GM21619 (cell line): Measurements from ENCODE around the gene PCDH9.

Experiments used
- ATAC-seq: cut with Tn5 transposase; IDR thresholded peaks from one replicate; pipeline ENCODE4 v1.9.1; 2021; ENCODE audit not compliant: unreplicated experiment

The PCDH9 gene

GRCh38 chr13:67229481-67230403, at the start of gene PCDH9:
Gene PCDH9, minus strand, starts transcription at chr13:67230336. Its CDS starts 1,896 bp downstream, at chr13:67228440.
- ATAC-seq: peak; percentile 2

- no peak for ATAC-seq
These were observed 48.1 kb upstream of the PCDH9 start for GRCh38 chr13:67278235-67278634.

GRCh38 chr13:67277581-67277980, 47.4 kb upstream of the PCDH9 start:
- no peak for ATAC-seq

- ATAC-seq: no peak
These were observed 45.3 kb upstream of the PCDH9 start for GRCh38 chr13:67275351-67275960.

GRCh38 chr13:67273001-67273400, 42.9 kb upstream of the PCDH9 start:
- no peak for ATAC-seq

- no peak for ATAC-seq
These were observed 37.0 kb upstream of the PCDH9 start for GRCh38 chr13:67267136-67267535.

- ATAC-seq: no peak
These were observed 29.1 kb upstream of the PCDH9 start for GRCh38 chr13:67259208-67259607.

GRCh38 chr13:67258482-67258881, 28.3 kb upstream of the PCDH9 start:
- no peak for ATAC-seq

GRCh38 chr13:67238861-67239260, 8.7 kb upstream of the PCDH9 start:
- no peak for ATAC-seq

GRCh38 chr13:67238277-67238859, 8.2 kb upstream of the PCDH9 start:
- ATAC-seq: peak; percentile 81

GRCh38 chr13:67235265-67235664, 5.1 kb upstream of the PCDH9 start:
- ATAC-seq: no peak

- ATAC-seq: no peak
These were observed 2.2 kb upstream of the PCDH9 start for GRCh38 chr13:67232384-67232783.

- no peak for ATAC-seq
These were observed 1.3 kb upstream of the PCDH9 start for GRCh38 chr13:67231289-67232000.

- ATAC-seq: peak; percentile 96
These were observed 510 bp upstream of the PCDH9 start for GRCh38 chr13:67230404-67231288.

GRCh38 chr13:67228916-67229315, 1.2 kb downstream of the PCDH9 start:
- no peak for ATAC-seq

- no peak for ATAC-seq
These were observed 2.1 kb downstream of the PCDH9 start for GRCh38 chr13:67228031-67228430.

GRCh38 chr13:67227131-67227983, 2.8 kb downstream of the PCDH9 start:
- ATAC-seq: no peak

- ATAC-seq: no peak
These were observed 3.4 kb downstream of the PCDH9 start for GRCh38 chr13:67226696-67227095.
